ENCODE measurements around the gene CLSTN3. TPM values are rescaled to one million over a fixed set of nuclear protein-coding genes. Genes with fewer than 3 reads are reported as not detected.
A peak's percentile ranks its signal among the peaks of the same experiment; 100 is the strongest.

CLSTN3 gene
- total and polyA plus RNA-seq, 2 of the 8 experiments (the other 6 are each of a cell fraction or from before 2014, with no cell fraction given) = 20.4 to 26.3 TPM

DNA sequence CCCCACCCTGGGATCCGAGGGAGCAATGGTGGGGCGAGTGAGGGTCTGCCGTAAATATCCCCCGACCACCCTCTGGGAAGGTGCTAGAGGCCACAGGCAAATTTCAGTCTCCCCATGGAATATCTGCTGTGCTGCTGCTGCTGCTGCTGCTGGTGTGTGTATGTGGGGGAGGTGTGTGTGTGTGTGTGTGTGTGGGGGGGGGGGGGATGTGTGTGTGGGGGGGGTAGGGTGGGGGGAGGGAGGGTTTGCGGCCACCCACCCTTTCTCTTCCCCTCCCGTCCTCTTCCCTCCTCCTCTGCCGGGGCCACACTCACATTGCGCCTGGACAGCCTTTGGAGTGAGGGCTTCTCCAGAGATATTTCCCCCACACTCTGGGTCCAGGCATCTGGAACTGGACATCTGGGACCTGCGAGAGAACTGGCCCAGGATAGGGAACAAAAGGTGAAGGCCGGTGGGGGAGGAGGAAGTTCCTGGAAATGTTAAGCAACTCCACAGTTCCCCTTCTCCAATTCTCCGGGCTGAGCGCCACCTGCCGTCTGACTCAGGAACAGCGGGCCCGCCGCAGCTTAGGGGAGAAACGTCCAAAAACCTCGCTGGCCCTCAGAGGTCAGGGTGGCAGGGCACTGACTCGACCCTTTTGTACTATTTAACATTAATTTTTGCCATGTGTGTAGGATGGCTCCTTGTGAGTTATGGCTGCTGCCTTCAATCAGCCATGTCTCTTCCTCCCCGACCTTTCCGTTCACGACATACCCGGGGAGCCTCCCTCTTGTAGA, 21.2 kb upstream of the CLSTN3 start, which contains the start of gene C1RL (continued):
- no peak for TF ChIP-seq KDM1A (IDR thresholded peaks at IDR 0.05; ENCODE audit: borderline replicate concordance, low read length)
- no peak for TF ChIP-seq ASH2L (IDR thresholded peaks at IDR 0.05; ENCODE audit: low read length)
- no peak for TF ChIP-seq SRF (IDR thresholded peaks at IDR 0.05; ENCODE audit: low read depth, low read length)
- peak; percentile 37; the same call in 1 of the 2 replicates for TF ChIP-seq YY1 (IDR thresholded peaks at IDR 0.05; ENCODE audit: low read depth, low read length)
- no peak for TF ChIP-seq KDM5A (IDR thresholded peaks at IDR 0.05; ENCODE audit: low read length)
- TF ChIP-seq CHD2 (IDR thresholded peaks at IDR 0.05; ENCODE audit: low read length) = 0 out of 2 replicates have a peak, but pooled peaks have one; percentile 38
- peak; percentile 98 for TF ChIP-seq CEBPB (IDR thresholded peaks at IDR 0.05; ENCODE audit: low read depth, low read length)
- no peak for TF ChIP-seq TAF7 (optimal IDR thresholded peaks at IDR 0.05; ENCODE audit: borderline replicate concordance, low read depth, low read length)
- no peak for TF ChIP-seq FOSL1 (IDR thresholded peaks at IDR 0.05; ENCODE audit: insufficient read depth, low read depth, low read length)
- TF ChIP-seq EZH2 (IDR thresholded peaks at IDR 0.05; ENCODE audit: low read depth, low read length, severe bottlenecking) = no peak
- no peak for TF ChIP-seq GABPA (IDR thresholded peaks at IDR 0.05; ENCODE audit: borderline replicate concordance, insufficient read depth, low read length)
- no peak for TF ChIP-seq POLR2AphosphoS5 (IDR thresholded peaks at IDR 0.05; ENCODE audit: low read depth, low read length)
- TF ChIP-seq TEAD4 (IDR thresholded peaks at IDR 0.05; ENCODE audit: low read depth, low read length) = no peak
- TF ChIP-seq HDAC2 (IDR thresholded peaks at IDR 0.05; ENCODE audit: borderline replicate concordance in 1 of 2, low read depth in 2 of 2, low read length in 2 of 2) = no peak
- TF ChIP-seq SUZ12 (IDR thresholded peaks at IDR 0.05; ENCODE audit: low read length) = no peak
- TF ChIP-seq JUN (IDR thresholded peaks at IDR 0.05; ENCODE audit: low read depth, low read length) = no peak
- TF ChIP-seq EP300 (IDR thresholded peaks at IDR 0.05; ENCODE audit: borderline replicate concordance in 1 of 2, low read depth in 2 of 2, low read length in 2 of 2) = no peak
- TF ChIP-seq POLR2A (IDR thresholded peaks at IDR 0.05; ENCODE audit: control extremely low read depth in 1 of 2, low read depth in 2 of 2, low read length in 2 of 2) = 0 out of 3 replicates have a peak, but pooled peaks of 1 of the 2 experiments have one; percentile 3
- TF ChIP-seq NANOG (IDR thresholded peaks at IDR 0.05; ENCODE audit: insufficient read depth, low read depth, low read length, poor library complexity, severe bottlenecking) = no peak
- TF ChIP-seq TAF1 (IDR thresholded peaks at IDR 0.05; ENCODE audit: low read depth, low read length) = peak; percentile 37; the same call in 1 of the 2 replicates
- no peak for TF ChIP-seq SP2 (IDR thresholded peaks at IDR 0.05; ENCODE audit: low read length)
- no peak for TF ChIP-seq BCL11A (IDR thresholded peaks at IDR 0.05; ENCODE audit: low read depth in 2 of 2, low read length in 2 of 2)
- TF ChIP-seq SIN3A (conservative IDR thresholded peaks at IDR 0.05 in 1 of 2, IDR thresholded peaks at IDR 0.05 in 1 of 2; ENCODE audit: low read depth in 1 of 2, low read length in 2 of 2) = peak; percentile 33 to 36; a peak in 1 of 4 replicates
- TF ChIP-seq KDM4A (IDR thresholded peaks at IDR 0.05; ENCODE audit: low read depth, low read length, severe bottlenecking) = peak; percentile 54
- no peak for TF ChIP-seq SIRT6 (IDR thresholded peaks at IDR 0.05; ENCODE audit: low read length)
